Measurements from ENCODE around the gene KCND3.

Gene KCND3

DNA sequence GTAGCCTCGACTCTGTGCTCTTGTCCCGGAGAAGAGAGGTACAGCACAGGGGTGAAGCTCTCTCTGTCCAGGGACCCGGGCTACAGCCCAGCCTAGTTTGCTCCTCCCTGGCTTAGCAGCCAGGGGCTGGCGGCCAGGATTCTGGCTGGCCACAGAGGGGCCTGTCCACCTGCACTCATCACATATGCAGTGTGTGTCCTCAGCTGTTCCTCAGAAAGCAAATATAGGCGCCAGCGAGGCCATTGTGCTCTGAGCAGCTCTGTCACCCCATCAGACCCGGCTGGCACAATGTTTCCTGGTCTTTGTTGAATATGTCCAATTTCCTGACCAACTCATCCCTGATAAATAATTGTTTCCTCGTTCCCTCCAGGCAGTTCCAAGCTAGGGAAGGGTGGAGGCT, 28.5 kb downstream of the KCND3 start:
- in situ Hi-C loops (cut with HindIII; ENCODE audit: low sequenced_read_pairs), result no loop called here

DNA sequence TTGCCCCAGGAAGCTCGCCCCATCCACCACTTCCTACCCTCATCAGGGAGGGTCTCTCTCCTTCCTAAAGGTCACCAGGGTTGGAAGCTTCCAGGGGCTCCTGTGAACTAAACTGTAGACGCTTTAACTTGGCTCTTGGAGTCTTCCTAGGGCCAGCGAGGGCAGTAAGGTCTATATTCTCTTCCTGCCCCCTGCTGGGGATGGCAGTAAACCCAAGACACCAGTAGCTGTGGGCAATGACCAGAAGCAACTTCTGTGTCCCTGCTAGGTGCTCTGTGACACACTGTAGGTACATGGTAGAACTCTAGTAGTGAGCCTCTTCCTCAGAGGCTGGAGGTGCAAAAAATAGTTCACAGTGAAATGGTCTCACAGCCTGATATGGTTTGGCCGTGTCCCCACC, 30.0 kb downstream of the KCND3 start:
- in situ Hi-C loops (cut with HindIII; ENCODE audit: low sequenced_read_pairs), result no loop called here

DNA sequence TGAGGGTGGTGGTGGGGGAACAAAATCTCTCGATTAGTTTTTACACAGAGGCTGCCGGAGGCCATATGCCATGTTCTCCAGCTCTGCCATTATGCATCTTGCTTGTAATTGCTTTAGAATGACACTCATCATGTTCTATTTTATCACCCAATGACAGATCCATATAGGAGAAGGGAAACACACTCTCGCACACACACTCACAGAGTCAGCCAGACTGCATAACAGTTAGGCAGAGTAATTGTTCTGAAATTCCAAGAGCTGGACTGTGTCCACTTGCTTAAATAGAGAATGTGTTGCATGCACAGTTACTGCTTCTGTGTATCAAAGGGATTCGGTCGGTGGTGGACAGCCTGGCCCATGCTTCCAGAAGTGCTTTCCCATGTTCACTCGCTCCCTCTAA, 30.6 kb downstream of the KCND3 start:
- in situ Hi-C loops (cut with HindIII; ENCODE audit: low sequenced_read_pairs), result no loop called here

DNA sequence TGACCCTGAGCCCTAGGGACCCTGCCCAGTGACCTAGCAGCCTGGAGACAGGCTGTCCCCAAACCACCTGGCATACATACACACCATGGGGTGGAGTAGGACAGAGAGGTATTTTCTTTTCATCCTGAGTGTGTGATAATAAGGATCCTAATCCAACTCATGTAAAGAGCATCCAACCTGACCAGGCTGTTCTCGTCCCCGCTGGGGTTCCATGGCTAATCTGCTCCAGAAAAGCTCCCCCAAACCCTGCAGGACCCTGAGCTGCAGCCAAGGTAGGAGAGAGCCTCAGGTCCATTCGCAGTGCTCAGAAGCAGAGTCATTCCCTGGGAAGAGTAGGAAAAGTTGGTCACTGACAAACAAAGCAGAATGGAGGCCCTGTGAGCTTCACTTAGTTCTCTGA, 31.4 kb downstream of the KCND3 start:
- in situ Hi-C loops (cut with HindIII; ENCODE audit: low sequenced_read_pairs), result no loop called here

DNA sequence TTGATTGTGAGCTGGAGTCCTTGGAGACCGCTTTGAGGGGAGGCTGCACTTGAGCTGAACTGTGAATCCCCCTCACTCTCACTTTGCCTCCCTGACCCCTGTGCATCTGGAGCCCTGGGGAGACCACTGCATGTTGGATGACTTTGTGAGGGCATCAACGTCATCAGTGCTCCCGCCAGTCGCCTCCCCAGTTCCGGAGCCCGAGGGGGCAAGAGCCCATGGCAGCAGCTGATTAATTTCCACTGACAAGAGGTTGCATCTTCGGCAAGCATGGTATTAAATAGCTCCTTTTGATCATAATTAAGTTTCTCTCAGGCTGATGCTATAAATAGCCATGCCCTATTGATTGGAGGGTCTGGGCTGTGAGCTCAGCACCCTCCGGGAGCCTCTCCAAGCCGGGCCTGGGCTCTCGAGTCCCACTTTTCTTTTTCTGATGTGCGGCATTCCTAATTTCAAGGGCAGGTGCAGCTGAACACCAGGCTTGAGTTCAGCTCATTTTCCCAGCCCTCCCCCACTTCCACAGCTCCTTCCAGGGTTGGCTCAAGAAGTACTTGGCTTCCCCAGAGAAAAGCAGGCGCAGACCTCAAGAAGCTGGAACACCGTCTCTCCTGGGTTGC, 33.2 kb downstream of the KCND3 start:
- in situ Hi-C loops (cut with HindIII; ENCODE audit: low sequenced_read_pairs), result no loop called here

DNA sequence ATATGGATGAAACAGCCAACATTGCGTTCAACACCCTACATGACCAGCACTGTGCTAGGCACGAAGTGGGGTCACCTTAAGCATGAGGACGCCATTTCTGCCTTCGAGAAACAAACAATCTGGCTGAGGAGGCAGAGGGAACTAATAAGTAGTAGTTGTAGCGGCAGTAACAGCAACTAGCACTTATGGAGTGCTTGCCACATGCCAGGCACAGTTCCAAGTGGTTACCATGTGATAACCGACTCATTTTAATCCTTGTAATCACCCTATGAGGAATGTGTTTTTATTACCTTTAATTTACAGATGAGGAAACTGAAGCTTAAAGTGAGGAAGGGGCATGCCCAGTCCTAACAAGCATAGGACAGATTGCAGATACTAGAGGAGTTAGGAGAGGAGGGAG, 33.7 kb downstream of the KCND3 start:
- in situ Hi-C loops (cut with HindIII; ENCODE audit: low sequenced_read_pairs), result no loop called here

DNA sequence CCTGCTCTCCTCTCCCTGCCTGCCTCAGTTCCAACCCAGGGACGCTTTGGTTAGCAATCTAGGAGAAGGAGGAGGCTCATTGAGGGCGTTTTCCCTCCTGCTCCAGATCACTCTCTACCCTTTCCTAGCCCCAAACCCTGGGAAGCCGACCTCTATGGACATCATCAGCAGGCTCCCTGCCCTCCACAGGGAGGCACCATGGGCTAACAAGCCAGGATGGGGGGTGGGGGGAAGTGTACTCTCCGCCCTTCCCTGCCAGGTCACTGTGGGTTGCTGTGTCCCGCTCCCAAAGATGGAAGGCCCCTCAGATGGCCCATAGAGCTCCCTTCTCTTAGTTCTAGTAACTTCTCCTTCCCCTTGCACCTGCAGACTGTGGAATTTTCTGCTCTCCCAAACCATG, 35.7 kb downstream of the KCND3 start:
- in situ Hi-C loops (cut with HindIII; ENCODE audit: low sequenced_read_pairs), result no loop called here

DNA sequence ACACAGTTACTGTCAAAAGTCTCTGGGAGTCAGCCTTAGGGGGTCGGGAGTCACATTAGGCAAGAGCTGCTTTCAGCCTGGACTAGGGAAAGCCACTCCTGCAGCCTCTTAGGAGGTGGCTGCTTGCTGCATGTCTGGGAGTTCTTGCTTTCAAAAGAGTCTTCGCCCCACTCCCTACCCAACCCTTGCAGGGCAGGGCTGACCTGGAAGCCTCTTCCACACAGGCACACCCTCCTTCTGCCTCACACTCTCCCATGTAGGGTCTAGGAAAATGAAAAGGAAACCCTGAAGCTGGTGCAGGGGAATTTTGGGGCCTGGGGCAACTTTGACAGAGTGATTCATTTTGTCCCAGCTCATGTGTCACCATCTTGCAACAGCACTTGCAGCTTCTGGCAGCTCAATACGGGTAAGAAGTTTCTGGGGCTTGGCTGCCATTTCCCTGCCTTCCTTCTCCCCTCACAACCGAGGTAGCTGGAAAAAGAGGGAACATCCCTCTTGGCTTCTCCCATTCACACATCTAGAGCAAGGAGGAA, 37.3 kb downstream of the KCND3 start:
- in situ Hi-C loops (cut with HindIII; ENCODE audit: low sequenced_read_pairs), result no loop called here

DNA sequence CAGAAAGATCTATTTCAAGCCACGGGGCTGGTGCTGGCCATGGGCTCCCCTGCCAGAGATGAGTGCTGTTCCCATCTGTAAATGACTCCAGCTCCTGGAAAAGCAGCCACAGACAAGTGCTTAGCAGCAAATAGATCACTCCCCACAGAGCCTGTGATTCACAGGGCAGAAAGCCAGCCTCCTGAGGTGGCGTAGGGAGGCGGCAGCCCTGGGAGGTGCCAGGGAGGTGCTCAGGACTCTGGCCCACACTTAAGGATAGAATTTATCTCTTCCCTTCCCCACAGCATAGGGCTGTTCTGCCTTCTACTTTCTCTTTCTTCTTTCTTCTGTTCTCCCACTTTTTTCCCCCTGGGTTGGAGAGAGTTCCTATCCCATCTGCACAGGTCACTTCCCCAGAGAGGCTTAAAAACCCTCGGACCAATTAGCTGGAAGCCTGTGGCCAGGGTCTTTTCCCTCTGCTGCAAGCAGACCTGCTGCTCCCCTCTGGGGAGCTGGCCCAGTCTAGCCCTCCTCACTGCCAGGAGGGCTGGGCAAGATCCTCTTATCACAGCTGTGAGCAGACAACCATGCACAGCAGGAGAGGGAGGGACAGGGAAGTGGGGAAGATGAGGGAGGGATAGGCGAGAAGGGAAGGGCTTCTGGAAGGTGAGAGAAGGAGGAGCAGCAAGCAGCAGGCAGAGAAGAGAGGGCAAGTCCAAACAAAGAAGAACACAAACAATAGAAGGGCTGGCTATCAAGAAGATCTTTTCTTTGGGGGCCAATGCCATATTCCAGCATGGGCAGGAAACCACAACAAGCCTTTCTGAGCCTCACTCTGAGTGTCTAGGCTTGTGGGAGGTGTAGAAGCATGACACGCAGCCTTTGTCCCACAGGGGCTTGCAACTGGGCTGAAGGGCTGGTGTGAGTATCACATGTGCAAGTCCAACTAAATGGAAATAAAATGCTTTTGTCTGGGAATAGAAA, 41.0 kb downstream of the KCND3 start:
- in situ Hi-C loops (cut with HindIII; ENCODE audit: low sequenced_read_pairs), result no loop called here

DNA sequence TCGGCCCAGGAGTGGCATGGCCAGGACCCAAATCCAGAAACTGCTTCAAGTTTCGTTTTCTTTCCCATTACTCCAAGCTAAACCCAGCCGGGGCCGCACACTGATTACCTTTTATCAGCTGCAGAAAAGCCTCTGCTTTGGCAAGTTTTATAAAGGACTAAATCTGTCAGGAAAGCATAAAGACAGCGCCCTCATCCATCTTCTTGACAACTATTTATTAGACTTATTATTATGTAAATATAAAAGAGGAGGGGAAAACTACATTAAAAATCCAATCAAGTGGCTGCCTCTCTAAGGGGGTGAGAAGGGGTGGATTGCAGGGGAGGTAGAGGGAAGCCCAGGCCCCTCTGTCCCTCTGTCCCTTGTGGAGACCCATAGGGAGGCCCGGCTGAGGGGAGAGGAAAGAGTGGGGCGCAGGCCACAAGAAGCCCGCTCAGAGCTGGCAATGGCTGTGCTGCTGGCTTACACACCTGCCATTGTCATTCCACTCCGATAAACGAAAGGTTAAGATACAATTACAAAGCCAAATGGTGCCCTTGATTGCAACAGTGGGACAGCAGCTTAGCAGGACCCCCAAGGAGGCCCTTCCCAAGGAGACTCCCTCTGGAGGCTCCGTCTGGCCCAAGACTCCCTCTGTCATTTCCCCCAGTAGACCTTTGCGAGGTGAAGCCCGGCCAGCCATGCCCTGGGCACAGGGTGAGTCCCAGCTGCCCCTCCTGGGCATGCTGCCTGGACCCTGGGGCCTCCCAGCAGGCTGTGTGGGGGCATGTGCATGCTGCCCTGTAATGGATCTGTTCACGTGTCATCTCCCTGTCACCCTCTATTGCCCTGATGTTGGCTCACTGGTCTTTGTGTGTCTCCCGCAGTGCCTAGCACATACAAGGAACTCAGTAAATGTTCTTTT, 45.4 kb downstream of the KCND3 start:
- in situ Hi-C loops (cut with HindIII; ENCODE audit: low sequenced_read_pairs), result no loop called here

DNA sequence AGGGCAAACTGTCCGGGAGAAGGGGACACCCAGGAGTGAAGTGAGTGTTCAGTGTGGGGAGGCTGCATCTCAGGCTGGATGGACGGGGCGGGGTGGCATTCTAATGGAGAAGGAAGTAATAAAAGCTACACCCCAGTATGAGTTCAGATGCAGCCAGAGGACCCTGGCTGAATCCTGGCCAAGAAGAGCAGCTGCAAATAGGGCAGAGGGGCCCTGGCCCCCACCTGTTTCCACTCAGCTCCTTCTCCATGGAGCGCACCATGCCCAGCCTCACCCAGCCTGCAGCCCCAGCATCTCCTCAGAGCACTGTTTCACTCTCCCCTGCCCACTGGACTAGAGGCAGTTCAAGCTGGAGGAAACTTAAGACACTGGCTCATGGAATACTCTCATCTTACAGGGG, 46.4 kb downstream of the KCND3 start:
- in situ Hi-C loops (cut with HindIII; ENCODE audit: low sequenced_read_pairs), result no loop called here

DNA sequence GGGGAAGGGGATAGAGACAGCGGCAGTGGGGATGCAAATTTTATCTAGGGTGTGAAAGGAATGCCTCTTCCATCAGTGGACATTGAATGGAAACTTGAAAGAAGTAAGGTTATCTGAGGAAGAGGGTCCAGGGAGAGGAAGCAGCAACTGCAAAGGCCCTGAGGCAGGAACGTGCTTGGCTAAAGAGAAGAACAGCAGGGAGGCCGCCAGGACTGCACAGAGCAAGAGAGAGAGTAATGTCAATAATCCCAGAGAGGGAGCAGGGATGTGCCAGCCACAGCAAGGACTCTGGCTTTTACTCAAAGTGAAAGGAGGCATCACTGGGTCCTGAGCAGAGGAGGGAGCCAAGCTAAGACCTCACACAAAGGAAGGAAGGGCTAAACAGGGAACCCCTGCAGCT, 50.9 kb downstream of the KCND3 start:
- in situ Hi-C loops (cut with HindIII; ENCODE audit: low sequenced_read_pairs), result no loop called here

DNA sequence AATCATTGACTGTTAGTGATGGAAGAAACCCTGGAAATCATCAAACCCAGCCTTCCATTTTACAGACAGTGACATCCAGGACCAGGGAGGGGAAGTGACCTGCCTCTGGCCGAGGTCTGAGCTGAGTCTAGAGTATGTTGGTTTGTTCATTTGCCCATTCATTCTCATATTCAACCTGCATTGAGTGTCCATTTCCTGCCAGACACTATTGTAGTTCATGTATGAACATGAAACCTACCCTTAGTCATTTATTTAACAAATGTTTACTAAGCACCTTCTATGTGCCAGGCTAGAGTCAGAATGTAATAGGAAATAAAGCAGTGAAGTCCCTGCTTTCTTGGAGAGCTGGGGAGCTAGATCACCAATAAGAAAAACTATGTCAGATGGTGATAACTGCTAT, 51.3 kb downstream of the KCND3 start:
- in situ Hi-C loops (cut with HindIII; ENCODE audit: low sequenced_read_pairs), result no loop called here

DNA sequence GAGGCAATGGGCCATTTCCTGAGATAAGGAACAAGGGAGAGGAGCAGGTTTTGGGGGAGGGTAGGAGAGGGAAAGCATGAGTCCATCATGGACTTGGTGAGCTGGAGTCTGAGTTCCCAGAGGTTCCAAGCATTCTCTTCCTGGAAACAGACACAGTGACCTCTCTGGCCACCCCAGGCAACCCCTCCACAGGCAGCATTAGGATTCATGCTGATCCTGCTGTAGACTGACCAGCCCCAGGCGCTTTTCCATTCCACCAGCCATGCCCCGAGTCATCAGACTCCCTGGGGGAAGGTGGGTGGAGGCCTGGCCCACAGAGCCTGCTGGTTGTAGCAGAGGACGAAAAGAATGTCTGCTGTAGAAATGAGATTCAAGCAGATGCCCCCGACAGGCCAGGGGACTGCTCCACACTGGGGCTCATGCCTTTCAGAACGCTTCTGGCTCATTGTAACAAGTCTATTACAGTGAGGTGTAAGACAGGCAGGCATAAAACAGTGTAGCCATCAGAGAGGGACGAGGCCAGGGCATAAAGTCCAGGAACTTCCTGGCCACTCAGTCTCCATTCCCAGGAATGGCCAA, 52.2 kb downstream of the KCND3 start:
- in situ Hi-C loops (cut with HindIII; ENCODE audit: low sequenced_read_pairs), result no loop called here

DNA sequence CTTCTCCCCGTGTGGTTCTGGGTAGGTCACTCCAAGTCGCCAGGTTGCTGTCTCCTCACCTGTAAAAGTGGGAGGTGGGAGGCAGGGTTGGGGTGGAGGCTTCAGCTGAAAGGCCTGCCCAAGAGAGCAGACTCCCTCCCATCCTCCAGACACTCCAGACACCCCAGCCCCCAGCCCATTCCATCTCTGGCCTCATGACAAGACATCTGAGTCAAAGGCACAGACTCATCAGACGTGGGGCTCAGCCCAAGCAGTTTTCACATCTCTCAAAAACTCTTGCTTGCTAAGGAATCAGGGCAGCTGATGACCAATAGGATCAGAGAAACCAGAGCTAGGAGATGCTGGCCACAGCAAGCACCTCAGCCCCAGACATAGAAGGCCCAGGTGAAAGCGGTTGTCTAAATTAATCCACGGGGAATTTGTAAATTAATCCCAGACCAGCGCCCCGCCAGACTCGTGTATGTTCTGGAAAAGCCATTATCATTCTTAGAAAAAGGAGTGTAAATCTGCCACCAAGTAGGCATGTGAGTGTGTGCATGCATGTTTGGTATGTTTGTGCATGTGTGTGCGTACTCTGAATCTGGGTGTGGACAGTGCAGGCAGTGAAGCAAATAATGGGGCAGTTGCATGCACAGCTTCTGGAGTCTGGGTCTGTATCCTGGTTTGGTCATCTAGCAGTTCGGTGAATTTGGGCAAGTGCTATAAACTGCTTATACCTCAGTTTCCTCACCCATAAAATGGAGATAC, 55.2 kb downstream of the KCND3 start:
- in situ Hi-C loops (cut with HindIII; ENCODE audit: low sequenced_read_pairs), result no loop called here

DNA sequence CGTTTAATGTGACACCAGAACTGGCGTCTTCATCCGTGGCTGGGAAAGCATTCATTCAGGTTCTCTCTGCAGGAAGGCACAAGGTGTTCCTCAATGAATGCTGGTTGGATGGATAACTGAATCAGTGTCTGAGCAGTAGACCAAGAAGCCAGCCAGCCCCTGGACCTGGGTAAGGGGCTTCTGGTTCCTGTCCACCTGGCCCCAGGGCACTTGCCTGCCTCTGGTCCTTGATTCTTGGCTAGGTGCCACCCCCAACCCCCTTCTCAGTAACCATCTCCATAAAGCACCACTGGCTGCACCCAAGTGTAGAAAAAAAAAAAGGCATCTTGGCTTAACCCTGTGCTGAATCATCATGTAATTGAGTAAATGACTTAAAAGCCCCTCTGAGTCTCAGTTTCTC, 59.1 kb downstream of the KCND3 start:
- in situ Hi-C loops (cut with HindIII; ENCODE audit: low sequenced_read_pairs), result no loop called here

DNA sequence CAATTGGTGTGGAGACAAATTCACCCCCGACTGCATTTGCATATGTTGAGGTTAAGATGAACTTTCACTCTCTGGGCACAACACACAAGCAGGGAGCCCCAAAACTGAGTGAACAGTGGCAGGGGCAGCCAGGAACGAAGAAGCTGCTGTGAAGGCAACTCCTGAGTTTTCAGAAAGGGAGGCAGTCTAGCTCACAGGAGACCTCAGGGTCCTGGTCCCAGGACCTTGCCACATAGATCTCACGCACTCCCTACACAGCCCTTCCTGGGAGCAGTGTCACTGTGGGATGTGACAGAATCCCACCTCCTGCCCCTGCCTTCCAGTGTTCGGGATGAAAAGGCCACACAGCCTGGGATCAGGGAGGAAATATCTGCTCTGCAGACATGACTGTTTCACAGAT, 60.9 kb downstream of the KCND3 start:
- in situ Hi-C loops (cut with HindIII; ENCODE audit: low sequenced_read_pairs), result no loop called here

DNA sequence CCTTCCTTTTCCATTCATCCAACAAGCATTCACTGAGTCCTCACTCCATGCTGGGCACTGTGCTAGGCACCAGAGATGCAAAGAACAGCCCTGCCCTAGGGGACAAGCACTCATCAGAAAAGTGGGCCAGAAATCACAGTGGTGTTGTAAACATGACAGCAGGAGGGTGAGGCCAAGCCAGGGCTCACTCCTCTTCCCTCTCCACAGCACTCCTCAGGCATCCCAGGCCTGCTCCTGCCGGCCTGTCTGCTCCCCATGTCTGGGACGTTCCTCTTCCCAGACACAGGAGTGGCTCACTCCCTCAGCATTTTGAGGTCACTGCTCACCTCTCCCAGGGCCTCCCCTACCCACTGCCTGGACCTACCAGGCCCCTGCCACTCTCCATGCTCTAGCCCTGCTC, 61.8 kb downstream of the KCND3 start:
- in situ Hi-C loops (cut with HindIII; ENCODE audit: low sequenced_read_pairs), result no loop called here

DNA sequence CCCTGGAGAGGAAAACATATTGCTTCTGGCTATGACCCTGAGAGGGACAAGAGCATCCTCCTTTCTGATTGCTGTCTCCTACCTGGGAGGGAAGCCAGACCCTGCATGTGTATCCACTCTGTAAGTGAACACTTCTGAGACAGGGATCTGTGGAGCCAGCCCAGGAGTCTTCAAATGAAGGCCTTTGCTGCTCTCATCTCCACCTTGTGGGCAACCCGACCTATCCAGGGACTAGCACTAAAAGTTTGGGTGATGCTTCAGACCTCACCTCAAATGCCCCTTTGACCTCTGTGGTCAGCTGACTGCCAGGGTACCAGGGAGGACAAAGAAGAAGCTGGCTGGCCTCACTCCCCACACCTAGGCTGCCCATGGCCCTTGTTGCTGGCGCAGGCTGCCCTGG, 64.7 kb downstream of the KCND3 start:
- in situ Hi-C loops (cut with HindIII; ENCODE audit: low sequenced_read_pairs), result no loop called here

DNA sequence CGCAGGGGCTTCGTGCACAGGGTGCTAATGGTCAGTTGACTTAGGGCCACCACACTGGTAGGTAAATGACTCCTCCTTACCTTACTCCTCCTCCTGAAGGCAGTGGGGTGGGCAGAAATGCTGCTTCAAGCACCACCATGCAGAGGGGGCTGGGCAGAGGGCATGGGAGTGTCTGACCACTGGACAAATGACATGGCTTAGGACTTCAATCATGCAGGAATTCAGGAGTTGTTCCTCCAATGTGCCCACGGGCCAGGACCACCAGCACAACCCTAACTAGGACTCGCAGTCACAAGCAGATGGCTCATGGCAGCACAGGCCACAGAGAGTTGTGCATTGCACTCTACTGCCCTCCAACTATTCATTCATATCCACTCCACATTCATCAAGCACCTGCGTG, 65.7 kb downstream of the KCND3 start:
- in situ Hi-C loops (cut with HindIII; ENCODE audit: low sequenced_read_pairs), result no loop called here

Data from DLD1 (cell line).